Fibroblast of villous mesenchyme (primary cell): Measurements from ENCODE around the gene GGACT. TPM values are rescaled to one million over a fixed set of nuclear protein-coding genes. Genes with fewer than 3 reads are reported as not detected.

ENCODE experiments used
- DNase-seq: peaks from one replicate; pipeline ENCODE4 v3.0.0-alpha.2; 2010; ENCODE audit warnings: low read depth
- H3K4me3 ChIP-seq: 2 replicates; pipeline ENCODE4 v1.5.1; 2011; ENCODE audit warnings: low read depth, mild to moderate bottlenecking, low read length
- total RNA-seq: library from RNA; depleted of rRNA; stranded (reverse); fragments of >200 nt; gene quantifications from 2 replicates; pipeline ENCODE4 v1.2.3, GENCODE V29; 2012
- TF ChIP-seq, protein P1 (sequence below): IDR thresholded peaks from 2 replicates; pipeline ENCODE4 v1.5.1; 2012; ENCODE audit warnings: low read depth, mild to moderate bottlenecking, low read length; ENCODE audit not compliant: insufficient read depth

GGACT gene
- total RNA-seq, 1 donor: 8.2 TPM

DNA sequence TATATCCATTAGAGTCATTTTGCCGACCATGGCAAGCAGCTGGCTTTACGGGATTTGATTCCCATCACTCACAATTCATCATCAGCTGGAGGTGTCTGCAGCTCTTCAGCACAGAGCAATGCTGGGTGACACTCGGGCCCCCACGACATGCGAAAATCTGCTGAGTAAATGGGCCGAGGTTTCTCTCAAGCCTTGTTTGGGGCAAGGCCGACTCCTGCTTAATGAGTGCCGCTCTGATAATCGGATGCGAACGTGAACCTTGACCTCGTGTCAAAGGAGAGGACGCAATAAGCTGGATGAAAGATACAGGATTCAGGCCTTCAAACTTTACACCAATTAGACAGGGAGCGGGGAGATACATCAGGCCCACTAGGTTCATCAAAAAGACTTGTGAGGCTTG lies 65.2 kb downstream of the GGACT start:
- DNase-seq: no peak
- H3K4me3 ChIP-seq: no peak overlapping the region
- TF ChIP-seq, protein P1, sequence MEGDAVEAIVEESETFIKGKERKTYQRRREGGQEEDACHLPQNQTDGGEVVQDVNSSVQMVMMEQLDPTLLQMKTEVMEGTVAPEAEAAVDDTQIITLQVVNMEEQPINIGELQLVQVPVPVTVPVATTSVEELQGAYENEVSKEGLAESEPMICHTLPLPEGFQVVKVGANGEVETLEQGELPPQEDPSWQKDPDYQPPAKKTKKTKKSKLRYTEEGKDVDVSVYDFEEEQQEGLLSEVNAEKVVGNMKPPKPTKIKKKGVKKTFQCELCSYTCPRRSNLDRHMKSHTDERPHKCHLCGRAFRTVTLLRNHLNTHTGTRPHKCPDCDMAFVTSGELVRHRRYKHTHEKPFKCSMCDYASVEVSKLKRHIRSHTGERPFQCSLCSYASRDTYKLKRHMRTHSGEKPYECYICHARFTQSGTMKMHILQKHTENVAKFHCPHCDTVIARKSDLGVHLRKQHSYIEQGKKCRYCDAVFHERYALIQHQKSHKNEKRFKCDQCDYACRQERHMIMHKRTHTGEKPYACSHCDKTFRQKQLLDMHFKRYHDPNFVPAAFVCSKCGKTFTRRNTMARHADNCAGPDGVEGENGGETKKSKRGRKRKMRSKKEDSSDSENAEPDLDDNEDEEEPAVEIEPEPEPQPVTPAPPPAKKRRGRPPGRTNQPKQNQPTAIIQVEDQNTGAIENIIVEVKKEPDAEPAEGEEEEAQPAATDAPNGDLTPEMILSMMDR: no peak

DNA sequence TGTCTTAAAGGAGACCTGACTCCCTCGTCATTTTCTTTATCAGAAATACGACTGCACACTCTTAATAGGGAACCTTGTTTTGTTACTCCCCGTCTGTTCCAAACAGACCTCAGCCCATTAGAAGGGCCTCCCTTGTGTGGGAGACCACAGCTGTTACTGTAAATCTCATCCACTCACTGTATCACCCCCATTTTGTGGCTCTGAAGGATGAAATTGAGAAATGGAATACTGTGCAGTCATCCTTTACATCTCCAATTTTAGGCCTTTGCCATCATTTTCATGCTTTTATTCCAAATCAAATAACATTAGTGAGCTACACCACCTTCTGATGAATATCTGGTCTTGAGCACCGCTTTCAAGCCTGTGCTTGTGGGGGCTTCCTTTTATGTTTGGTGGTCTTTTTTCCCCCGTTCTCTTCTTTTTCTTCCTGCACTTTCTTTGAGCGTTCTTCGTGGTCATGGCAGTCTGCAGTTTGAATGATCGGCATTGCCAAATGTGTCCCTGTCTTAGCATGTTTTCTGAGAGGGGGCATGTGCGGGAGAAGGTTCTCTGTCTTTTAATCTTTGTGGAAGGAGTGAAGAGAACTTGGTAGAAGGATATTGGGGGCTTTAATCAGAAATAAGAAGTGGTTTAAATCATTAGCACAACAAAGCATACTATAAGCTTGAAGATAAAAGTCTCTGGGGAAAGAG lies 65.8 kb downstream of the GGACT start:
- TF ChIP-seq, protein P1: no peak
- DNase-seq: no peak
- no peak overlapping the region for H3K4me3 ChIP-seq

DNA sequence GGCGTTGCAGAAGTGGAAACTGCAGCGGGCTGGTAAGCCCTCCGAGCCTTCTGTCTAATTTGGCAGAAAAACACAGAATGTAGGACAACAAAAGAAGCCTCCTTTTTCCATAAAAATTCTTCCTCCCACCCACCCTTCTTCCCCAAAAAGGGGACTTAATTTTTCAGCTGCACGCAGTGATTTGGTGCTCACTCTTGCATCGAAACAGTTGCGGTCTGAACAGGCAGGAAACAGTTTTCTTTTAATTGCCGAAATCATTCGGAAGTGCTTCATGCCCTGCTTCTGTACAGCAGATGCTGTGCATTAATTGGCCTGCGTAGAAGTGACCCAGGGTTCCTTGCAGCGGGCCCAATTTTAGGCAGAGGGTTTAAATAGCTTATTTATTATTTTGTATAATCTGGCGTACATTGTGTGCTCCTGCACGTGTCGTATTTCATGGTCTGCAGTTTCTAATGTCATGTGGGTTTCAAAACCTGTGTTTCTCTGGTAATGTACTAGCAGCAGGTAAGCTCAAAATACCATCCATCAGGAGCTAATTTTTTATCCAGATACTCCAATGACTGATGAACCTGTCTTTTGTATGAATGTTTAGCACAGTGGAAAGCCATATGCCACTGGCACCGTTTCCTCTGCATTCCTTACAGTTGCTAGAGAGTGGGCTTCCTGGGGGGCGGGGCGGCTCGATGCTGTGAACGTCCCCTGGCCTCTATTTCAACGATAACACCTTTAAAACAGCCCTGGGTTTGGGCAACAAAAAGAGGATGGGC lies 66.6 kb downstream of the GGACT start:
- TF ChIP-seq, protein P1: no peak
- no peak for DNase-seq
- H3K4me3 ChIP-seq: no peak overlapping the region

GRCh38 chr13:100520936-100521850 lies 67.4 kb downstream of the GGACT start:
- no peak for DNase-seq
- H3K4me3 ChIP-seq: no peak overlapping the region
- TF ChIP-seq, protein P1: no peak

- H3K4me3 ChIP-seq: no peak overlapping the region
- TF ChIP-seq, protein P1: no peak
- no peak for DNase-seq
Observed at GRCh38 chr13:100519626-100520025, 69.0 kb downstream of the GGACT start.

DNA sequence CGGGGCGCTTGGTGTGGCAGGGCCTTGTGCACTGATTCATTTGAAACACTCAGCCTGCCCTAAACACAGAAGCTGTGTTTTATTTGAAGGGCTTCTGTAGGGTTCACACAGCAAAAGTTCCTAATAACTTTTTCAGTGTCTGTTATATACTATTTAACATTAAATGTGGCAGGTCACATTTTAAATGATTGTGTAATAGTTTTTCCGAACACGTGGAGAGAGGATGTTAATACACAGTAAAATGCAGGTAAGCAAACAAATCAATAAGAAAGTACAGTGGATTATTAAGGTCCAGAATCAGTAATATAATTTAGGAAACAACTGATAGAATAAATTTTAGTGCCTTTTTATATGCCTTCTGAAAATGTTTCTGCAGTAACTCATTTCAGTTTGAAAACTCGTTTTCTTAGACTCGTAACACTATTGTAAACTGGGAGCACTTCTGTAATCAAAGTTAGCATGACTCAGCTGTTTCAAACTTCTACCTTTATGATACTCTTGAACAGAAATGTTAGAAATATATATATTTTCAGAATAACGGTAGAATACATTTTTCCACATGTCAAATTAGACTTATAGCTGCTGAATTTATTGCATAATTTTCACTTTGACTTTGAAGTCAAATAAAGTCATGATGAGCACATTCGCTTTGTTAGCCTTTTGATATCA lies 70.1 kb downstream of the GGACT start:
- TF ChIP-seq, protein P1: no peak
- no peak for DNase-seq
- H3K4me3 ChIP-seq: no peak overlapping the region
